Fibroblast of skin of abdomen (primary cell): ENCODE results near the gene NUP85.
"Not testable (repeated sequence)": the region's sequence is repeated elsewhere in the genome, so short reads cannot be mapped to it uniquely, and the experiment has no call there.

Experiments
- DNase-seq: peaks from one replicate; pipeline ENCODE4 v3.0.0-alpha.2; 2013

Gene NUP85

DNA sequence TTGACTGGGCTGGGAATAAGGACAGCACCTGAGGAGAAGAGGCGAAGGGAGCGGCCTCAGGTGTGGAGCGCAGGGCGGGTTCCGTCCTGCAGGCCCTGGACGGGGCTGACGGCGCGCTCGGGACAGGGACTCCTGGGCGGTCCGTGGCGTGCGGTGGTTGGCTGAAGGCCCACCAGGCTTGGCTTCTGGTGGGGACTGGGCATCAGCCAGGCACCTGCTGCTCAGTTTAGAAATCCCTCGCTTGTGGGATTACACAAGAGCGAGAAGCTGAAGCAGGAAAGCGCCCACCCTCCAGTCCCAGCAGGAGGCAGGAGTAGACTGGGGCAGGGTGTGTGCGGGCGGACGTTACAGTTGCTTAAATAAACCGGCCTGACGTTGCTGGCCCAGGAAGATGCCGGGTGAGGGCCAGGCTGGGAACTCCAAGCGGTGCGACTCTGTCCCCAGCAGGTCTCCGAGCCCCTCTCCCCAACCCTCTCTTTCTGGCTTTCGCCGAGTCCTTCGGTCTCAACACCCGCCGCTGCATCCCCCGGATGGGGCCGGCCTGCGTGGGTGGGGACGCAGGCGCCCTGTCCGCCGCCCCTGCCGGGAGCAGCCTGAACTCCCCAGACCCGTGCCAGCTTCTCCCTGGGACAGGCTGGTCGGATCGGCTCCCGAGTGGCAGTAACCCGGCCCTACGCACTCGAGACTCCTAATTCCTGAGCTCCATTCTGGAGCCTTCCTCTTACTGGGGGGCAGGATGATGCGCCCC is 64.9 kb downstream of the NUP85 start:
- DNase-seq: peak; percentile 64

DNA sequence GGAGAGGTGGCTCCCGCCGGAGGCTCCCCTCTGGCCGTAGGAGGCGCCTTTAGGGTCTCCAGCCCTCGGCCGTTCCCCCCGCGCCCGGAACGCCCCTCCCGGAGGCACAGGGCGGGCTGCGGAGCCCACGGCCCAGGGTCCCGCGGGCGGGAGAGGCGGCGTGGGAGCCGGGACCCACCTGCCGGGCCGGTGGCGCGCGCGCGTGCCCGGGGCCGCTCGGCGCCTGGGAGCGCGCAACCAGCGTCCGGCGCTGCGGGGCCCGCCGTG is 65.4 kb downstream of the NUP85 start, which contains the start of gene MIF4GD:
TSS of gene MIF4GD (minus strand) at position 266 of the 267 bp plus-strand sequence. CDS start 1,036 bp downstream, outside the sequence.
- DNase-seq: peak; percentile 72

DNA sequence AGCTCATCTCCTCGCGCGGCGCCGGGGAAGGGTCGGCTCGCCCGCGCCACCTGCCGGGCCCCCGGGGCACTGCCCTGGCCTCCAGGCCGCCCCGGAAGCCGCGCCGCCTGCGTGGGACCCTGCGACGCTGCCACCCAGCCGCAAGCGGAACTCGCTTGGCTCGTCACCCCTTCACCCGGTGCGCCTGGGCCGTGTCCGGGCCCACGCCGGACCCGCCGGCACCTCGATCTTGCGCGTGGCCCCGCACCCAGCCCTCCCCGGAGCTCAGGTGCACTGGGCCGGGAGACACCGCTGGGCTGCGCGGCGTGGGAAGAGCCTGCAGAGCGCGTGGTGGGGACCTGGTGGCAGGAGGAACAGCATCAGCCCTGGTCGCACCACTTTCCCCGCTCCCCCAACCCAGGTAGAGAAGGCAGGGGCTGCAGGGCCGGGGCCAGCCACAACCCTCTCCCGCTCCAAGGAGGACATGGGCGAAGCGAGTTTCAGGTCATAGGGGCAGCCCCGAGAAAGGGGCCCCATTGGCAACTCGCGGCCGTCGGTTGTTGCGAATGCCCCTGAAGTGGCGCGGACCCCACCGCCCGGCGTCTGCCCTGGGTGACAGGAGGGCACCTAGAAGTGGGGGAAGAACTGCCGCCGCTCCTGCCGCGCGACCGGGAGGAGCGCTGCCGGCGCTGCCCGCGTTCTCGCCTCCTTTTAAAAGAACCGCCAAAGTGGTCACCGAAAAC is 65.9 kb downstream of the NUP85 start:
- DNase-seq: no peak

DNA sequence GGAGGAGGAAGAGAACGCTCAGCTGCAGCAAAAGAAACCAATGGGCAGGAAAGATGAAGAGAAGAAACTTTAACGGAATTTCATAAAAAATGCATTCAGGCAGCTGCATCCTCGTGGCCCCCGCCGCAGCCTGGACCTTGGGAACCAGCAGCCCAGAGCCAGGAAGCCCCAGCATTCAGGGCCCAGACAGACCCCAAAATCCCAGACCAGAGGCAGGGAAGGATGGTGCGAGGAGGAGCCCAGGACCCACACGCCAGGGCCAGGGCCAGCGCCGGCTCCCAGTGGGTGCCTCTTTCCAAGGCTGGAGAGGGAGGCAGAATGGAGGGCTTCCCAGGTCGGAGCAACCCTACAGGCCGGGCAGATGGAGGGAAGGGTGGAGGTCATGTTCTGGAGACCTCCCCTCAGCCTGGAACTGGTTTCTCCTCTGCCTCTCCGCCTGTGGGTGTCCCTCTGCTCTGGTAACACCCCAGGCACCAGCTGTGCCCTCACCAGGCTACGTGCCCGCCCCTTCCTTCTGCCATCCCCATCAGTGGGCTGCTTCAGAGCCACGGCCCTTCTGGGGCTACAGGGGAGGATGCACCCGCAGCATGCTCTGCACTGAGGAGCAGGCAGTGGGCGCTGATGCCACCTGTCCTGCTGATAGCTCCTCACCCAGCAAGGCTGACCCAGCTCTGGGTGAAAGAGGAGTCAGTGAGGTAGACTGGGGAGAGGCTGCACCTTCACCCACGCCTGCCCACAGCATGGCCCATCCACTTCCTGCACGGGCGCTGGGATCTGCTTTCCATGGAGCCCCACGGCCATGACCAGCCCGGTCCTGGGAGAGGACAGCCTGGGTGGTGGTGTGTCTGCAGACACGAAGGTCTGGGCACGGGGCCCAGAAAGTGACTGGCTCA is 66.7 kb downstream of the NUP85 start:
- no peak for DNase-seq

DNA sequence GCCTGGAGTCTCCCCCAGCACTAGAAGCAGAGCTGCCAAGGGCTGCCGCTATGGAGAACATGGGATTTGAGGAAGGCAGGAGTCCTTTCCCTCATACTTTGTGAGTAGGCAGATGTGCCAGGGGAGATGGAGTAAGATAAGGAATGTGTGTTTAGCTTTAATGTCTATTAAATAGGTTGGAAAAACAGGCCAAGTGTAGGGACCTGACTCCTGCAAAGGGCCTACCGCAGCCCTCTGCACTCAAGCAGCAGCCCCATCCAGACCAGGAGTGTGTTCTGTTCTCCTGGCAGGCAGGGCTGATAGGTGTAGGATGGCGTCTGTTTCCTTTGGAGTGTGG is 67.3 kb downstream of the NUP85 start:
- DNase-seq: no peak

DNA sequence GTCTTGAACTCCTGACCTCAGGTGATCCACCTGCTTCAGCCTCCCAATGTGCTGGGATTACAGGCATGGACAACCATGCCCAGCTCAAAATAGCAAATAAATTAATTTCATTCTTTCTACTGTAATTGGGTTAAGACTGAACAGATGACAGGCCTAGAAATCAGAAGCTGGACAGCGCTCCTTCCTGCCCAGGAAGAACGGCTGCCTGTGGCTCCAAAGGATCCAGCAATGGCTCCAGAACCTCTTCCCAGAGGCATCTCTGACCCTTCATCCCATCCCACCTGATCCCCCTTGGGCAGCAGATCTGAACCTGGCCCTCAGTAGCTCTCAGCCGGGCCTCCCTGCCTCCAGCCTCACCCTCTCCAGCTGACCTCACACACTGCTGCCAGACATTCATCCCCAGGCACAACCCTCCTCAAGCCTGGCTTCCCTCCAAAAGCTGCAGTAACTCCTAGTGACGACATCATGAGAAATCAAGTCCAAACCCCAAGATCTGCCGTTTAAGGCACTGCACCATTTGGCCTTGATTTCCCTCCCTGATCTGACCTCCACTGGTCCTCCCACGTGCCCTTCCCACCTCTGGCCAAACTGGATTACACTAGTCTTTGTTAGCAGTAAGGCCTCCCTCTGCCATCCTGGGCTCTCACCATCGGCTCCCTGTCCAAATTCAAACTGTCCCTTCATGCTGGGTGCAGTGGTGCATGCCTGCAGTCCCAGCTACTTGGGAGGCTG is 68.7 kb downstream of the NUP85 start:
- DNase-seq: peak; percentile 62

DNA sequence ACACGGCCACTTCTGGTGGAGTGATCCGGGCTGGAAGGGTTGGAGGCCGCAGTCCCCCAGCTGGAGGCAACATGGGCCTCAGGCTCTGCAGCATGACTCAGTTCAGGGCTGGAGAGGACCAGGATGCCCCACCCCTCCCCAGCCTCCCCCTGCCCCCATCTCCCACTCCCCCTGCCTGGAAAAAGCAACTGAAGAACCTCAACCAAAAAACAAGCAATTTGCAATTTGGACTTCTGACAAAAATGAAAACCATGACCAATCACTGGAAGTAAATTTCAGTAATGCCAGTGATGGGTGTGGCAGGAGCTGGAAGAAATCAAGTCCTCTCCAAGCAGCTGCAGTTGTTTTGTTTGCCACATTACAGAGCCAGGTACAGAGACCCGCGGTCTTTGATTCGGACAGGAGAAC is 72.2 kb downstream of the NUP85 start:
- peak; percentile 70 for DNase-seq

DNA sequence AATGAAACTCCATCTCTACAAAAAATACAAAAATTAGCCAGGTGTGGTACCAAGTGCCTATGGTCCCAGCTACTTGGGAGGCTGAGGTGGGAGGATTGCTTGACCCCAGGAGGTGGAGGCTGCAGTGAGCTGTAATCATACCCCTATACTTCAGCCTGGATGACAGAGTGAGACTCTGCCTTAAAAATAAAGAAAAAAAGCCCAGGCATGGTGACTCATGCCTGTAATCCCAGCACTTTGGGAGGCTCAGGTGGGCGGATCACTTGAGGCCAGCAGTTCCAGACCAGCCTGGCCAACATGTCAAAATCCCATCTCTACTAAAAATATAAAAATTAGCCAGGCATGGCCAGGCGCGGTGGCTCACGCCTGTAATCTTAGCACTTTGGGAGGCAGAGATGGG is 74.7 kb downstream of the NUP85 start:
- DNase-seq: not testable (repeated sequence)

DNA sequence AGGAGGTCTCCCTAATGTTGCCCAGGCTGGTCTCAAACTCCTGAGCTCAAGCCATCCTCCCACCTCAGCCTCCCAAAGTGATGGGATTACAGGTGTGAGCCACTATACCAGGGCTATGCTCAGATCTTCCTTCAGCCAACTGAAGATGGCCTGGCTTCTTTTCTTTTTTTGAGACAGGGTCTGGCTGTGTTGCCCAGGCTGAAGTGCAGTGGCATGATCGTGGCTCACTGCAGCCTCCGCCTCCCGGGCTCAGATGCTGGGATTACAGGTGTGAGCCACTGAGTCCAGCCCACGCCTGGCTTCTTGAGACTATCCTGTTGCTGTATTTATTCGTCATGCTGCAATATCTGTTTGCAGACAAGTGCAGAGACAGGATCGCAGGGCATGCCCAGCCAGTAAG is 79.6 kb downstream of the NUP85 start:
- DNase-seq: no peak
